Hepatocyte (in vitro differentiated cells): ENCODE data around the gene CRTAC1.

Experiments
- CTCF ChIP-seq: fragments of 200-600 bp; sonication (generic); IDR thresholded peaks from 2 replicates; pipeline ENCODE4 v1.5.1; 2016; ENCODE audit warnings: antibody characterized with exemption, mild to moderate bottlenecking; ENCODE audit not compliant: poor library complexity
- EZH2phosphoT487 ChIP-seq: fragments of 200-600 bp; sonication (generic); IDR thresholded peaks from one replicate; pipeline ENCODE4 v1.6.1; 2018; ENCODE audit warnings: antibody characterized with exemption, mild to moderate bottlenecking, low read depth, moderate library complexity; ENCODE audit not compliant: unreplicated experiment, severe bottlenecking

- TF ChIP-seq CTCF, result no peak
- TF ChIP-seq EZH2phosphoT487, result no peak
Measured at GRCh38 chr10:97905276-97905675, 125.1 kb downstream of the CRTAC1 start.
